HG03097 (cell line): ENCODE measurements around the gene OR52E1.

Source experiments
- ATAC-seq: cut with Tn5 transposase; IDR thresholded peaks from one replicate; pipeline ENCODE4 v1.9.1; 2021; ENCODE audit not compliant: unreplicated experiment, low FRiP score

Gene OR52E1

GRCh38 chr11:5107285-5107684 is 37.9 kb downstream of the OR52E1 start:
- ATAC-seq = no peak

GRCh38 chr11:5115339-5115738 is 46.0 kb downstream of the OR52E1 start:
- ATAC-seq = no peak

- ATAC-seq = no peak
Observed at GRCh38 chr11:5117588-5117987, 48.2 kb downstream of the OR52E1 start.

- ATAC-seq = no peak
Observed at GRCh38 chr11:5118893-5119292, 49.5 kb downstream of the OR52E1 start.
